Epithelial cell of esophagus (primary cell): Measurements from ENCODE around the gene DAZAP1.

Source experiments
- DNase-seq: peaks from one replicate; pipeline ENCODE4 v3.0.0; 2010; ENCODE audit warnings: low read depth
- H3K4me3 ChIP-seq: 2 replicates; pipeline ENCODE4 v1.5.1; 2011; ENCODE audit warnings: mild to moderate bottlenecking, low read length, control low read depth
- CTCF ChIP-seq: IDR thresholded peaks from 2 replicates; pipeline ENCODE4 v1.5.1; 2011; ENCODE audit warnings: low read depth, mild to moderate bottlenecking, low read length, control low read depth, inconsistent platforms; ENCODE audit not compliant: insufficient read depth; ENCODE audit errors: missing control alignments

The DAZAP1 gene

GRCh38 chr19:1408300-1409203 lies 1.2 kb downstream of the DAZAP1 start:
- TF ChIP-seq CTCF, result no peak
- DNase-seq, result peak; percentile 51
- H3K4me3 ChIP-seq, result peak overlapping the region; percentile 69

- peak overlapping the region; percentile 69 for H3K4me3 ChIP-seq
- TF ChIP-seq CTCF, result no peak
- DNase-seq, result no peak
These were observed 2.0 kb downstream of the DAZAP1 start for GRCh38 chr19:1409204-1410005.

- TF ChIP-seq CTCF, result no peak
- DNase-seq, result no peak
- H3K4me3 ChIP-seq, result peak overlapping the region; percentile 69
These were observed 2.9 kb downstream of the DAZAP1 start for GRCh38 chr19:1410136-1410786.

GRCh38 chr19:1410789-1411188 lies 3.4 kb downstream of the DAZAP1 start:
- no peak overlapping the region for H3K4me3 ChIP-seq
- DNase-seq, result no peak
- no peak for TF ChIP-seq CTCF

GRCh38 chr19:1411255-1412191 lies 4.1 kb downstream of the DAZAP1 start:
- no peak overlapping the region for H3K4me3 ChIP-seq
- DNase-seq, result peak; percentile 46
- TF ChIP-seq CTCF, result no peak

GRCh38 chr19:1412323-1412923 lies 5.0 kb downstream of the DAZAP1 start:
- no peak for TF ChIP-seq CTCF
- H3K4me3 ChIP-seq, result no peak overlapping the region
- no peak for DNase-seq
